Muscle layer of colon (tissue), 2 donors: ENCODE data around the gene CKS1B.

Source experiments
- H3K27ac ChIP-seq: one replicate; pipeline ENCODE4 v1.7.0; 2013; ENCODE audit warnings: low read depth, mild to moderate bottlenecking, low read length, moderate library complexity
- H3K27me3 ChIP-seq, 2 donors: one replicate each; pipeline ENCODE4 v1.7.0; 2013; ENCODE audit warnings: low read length in 2 of 2, mild to moderate bottlenecking in 2 of 2; ENCODE audit not compliant: insufficient read depth in 2 of 2, control insufficient read depth in 1 of 2
- H3K36me3 ChIP-seq: one replicate; pipeline ENCODE4 v1.7.0; 2013; ENCODE audit warnings: mild to moderate bottlenecking, low read length; ENCODE audit not compliant: insufficient read depth
- H3K4me1 ChIP-seq: one replicate; pipeline ENCODE4 v1.7.0; 2013; ENCODE audit warnings: mild to moderate bottlenecking, low read length; ENCODE audit not compliant: insufficient read depth
- H3K4me3 ChIP-seq, 2 donors: one replicate each; pipeline ENCODE4 v1.7.0; 2013; ENCODE audit warnings: low read length in 2 of 2, low read depth in 1 of 2, mild to moderate bottlenecking in 1 of 2, moderate library complexity in 1 of 2
- H3K9ac ChIP-seq: one replicate; pipeline ENCODE4 v1.7.0; 2013; ENCODE audit warnings: low read length
- H3K9me3 ChIP-seq: one replicate; pipeline ENCODE4 v1.7.0; 2013; ENCODE audit warnings: mild to moderate bottlenecking, low read length
- donor health status: abdominal sarcoma.
- donor health status: Adenocarcinoma of cecum.

Gene CKS1B

GRCh38 chr1:155001675-155002463 is 27.4 kb downstream of the CKS1B start:
- H3K4me3 ChIP-seq: peak overlapping the region; percentile 86 to 97
- peak overlapping the region; percentile 98 for H3K27ac ChIP-seq
- peak overlapping the region; percentile 96 for H3K9ac ChIP-seq
- peaks cover 36% of the 10 kb centered on the region for H3K4me1 ChIP-seq
- no peaks in the 10 kb centered on the region for H3K36me3 ChIP-seq
- no peaks in the 10 kb centered on the region for H3K9me3 ChIP-seq
- no peaks in the 10 kb centered on the region for H3K27me3 ChIP-seq

- no peaks in the 10 kb centered on the region for H3K27me3 ChIP-seq
- peak within 1 kb of the TSS; percentile 90 to 97 for H3K4me3 ChIP-seq
- H3K9me3 ChIP-seq: no peaks in the 10 kb centered on the region
- H3K27ac ChIP-seq: peak within 1 kb of the TSS; percentile 98
- H3K4me1 ChIP-seq: peaks cover 44% of the 10 kb centered on the region
- H3K36me3 ChIP-seq: no peaks in the 10 kb centered on the region
- peak within 1 kb of the TSS; percentile 96 for H3K9ac ChIP-seq
Measured at GRCh38 chr1:155002464-155003226, 28.2 kb downstream of the CKS1B start, which contains the start of gene ZBTB7B. TSS of gene ZBTB7B (plus strand) at chr1:155002802. CDS start at chr1:155014661, 11,859 bp downstream.

GRCh38 chr1:155003227-155003765 is 28.8 kb downstream of the CKS1B start:
- Histone ChIP-seq H3K27me3 (no peaks in the 10 kb centered on the region), H3K9me3 (no peaks in the 10 kb centered on the region), H3K9ac (peak overlapping the region; percentile 71), H3K36me3 (no peaks in the 10 kb centered on the region), H3K4me3 (peak overlapping the region; percentile 34 to 90), H3K4me1 (peaks cover 50% of the 10 kb centered on the region), H3K27ac (peak overlapping the region; percentile 97)

GRCh38 chr1:155003766-155004351 is 29.4 kb downstream of the CKS1B start:
- H3K36me3 ChIP-seq: no peaks in the 10 kb centered on the region
- peaks cover 56% of the 10 kb centered on the region for H3K4me1 ChIP-seq
- H3K4me3 ChIP-seq: peak overlapping the region; percentile 34 to 90
- H3K9ac ChIP-seq: peak overlapping the region; percentile 71
- no peaks in the 10 kb centered on the region for H3K9me3 ChIP-seq
- H3K27ac ChIP-seq: peak overlapping the region; percentile 97
- H3K27me3 ChIP-seq: no peaks in the 10 kb centered on the region

- Histone ChIP-seq H3K27me3 (no peaks in the 10 kb centered on the region), H3K36me3 (no peaks in the 10 kb centered on the region), H3K9ac (peak overlapping the region; percentile 71), H3K4me3 (peak overlapping the region; percentile 34 to 90), H3K27ac (peak overlapping the region; percentile 97), H3K9me3 (no peaks in the 10 kb centered on the region), H3K4me1 (peaks cover 56% of the 10 kb centered on the region)
Measured at GRCh38 chr1:155004352-155005075, 30.0 kb downstream of the CKS1B start.

- H3K9ac ChIP-seq: peak overlapping the region; percentile 71
- no peaks in the 10 kb centered on the region for H3K9me3 ChIP-seq
- H3K27ac ChIP-seq: peak overlapping the region; percentile 97
- peaks cover 50% of the 10 kb centered on the region for H3K4me1 ChIP-seq
- H3K36me3 ChIP-seq: no peaks in the 10 kb centered on the region
- H3K4me3 ChIP-seq: peak overlapping the region in 1 of 2 donors; percentile 90
- H3K27me3 ChIP-seq: no peaks in the 10 kb centered on the region
Measured at GRCh38 chr1:155005076-155006011, 30.9 kb downstream of the CKS1B start.

- peak overlapping the region in 1 of 2 donors; percentile 50 for H3K4me3 ChIP-seq
- H3K9me3 ChIP-seq: no peaks in the 10 kb centered on the region
- H3K4me1 ChIP-seq: peaks cover 63% of the 10 kb centered on the region
- peak overlapping the region; percentile 97 for H3K27ac ChIP-seq
- H3K9ac ChIP-seq: peak overlapping the region; percentile 14
- no peaks in the 10 kb centered on the region for H3K36me3 ChIP-seq
- no peaks in the 10 kb centered on the region for H3K27me3 ChIP-seq
Measured at GRCh38 chr1:155006601-155007101, 32.2 kb downstream of the CKS1B start.

GRCh38 chr1:155007251-155007828 is 32.9 kb downstream of the CKS1B start:
- no peak overlapping the region for H3K9ac ChIP-seq
- no peaks in the 10 kb centered on the region for H3K27me3 ChIP-seq
- H3K9me3 ChIP-seq: no peaks in the 10 kb centered on the region
- no peaks in the 10 kb centered on the region for H3K36me3 ChIP-seq
- peak overlapping the region in 1 of 2 donors; percentile 50 for H3K4me3 ChIP-seq
- peaks cover 70% of the 10 kb centered on the region for H3K4me1 ChIP-seq
- H3K27ac ChIP-seq: peak overlapping the region; percentile 97

GRCh38 chr1:155008015-155008941 is 33.8 kb downstream of the CKS1B start:
- no peak overlapping the region for H3K9ac ChIP-seq
- peak overlapping the region in 1 of 2 donors; percentile 50 for H3K4me3 ChIP-seq
- H3K4me1 ChIP-seq: peaks cover 75% of the 10 kb centered on the region
- peak overlapping the region; percentile 97 for H3K27ac ChIP-seq
- H3K9me3 ChIP-seq: no peaks in the 10 kb centered on the region
- no peaks in the 10 kb centered on the region for H3K27me3 ChIP-seq
- no peaks in the 10 kb centered on the region for H3K36me3 ChIP-seq
